Right lung (tissue), 5 donors: ENCODE results near the gene SLC2A14. TPM values are rescaled to one million over a fixed set of nuclear protein-coding genes. Genes with fewer than 3 reads are reported as not detected.
"Not testable (repeated sequence)": the region's sequence is repeated elsewhere in the genome, so short reads cannot be mapped to it uniquely, and the experiment has no call there.

Source experiments
- DNase-seq, 2 donors: peaks; one replicate each; pipeline ENCODE4 v3.0.0-alpha.2; 2013
- polyA plus RNA-seq, 5 donors: library from polyadenylated mRNA; unstranded; fragments of 120-200 nt; gene quantifications; one replicate each; pipeline versions ENCODE4 v1.2.1 to v1.2.3, GENCODE V29; 2013; ENCODE audit warnings: inconsistent platforms in 1 of 5, low replicate concordance in 1 of 5; ENCODE audit not compliant: insufficient read length in 5 of 5, insufficient read depth in 1 of 5

The SLC2A14 gene
- polyA plus RNA-seq, 5 donors = 0.16 to 0.85 (median 0.60) TPM

DNA sequence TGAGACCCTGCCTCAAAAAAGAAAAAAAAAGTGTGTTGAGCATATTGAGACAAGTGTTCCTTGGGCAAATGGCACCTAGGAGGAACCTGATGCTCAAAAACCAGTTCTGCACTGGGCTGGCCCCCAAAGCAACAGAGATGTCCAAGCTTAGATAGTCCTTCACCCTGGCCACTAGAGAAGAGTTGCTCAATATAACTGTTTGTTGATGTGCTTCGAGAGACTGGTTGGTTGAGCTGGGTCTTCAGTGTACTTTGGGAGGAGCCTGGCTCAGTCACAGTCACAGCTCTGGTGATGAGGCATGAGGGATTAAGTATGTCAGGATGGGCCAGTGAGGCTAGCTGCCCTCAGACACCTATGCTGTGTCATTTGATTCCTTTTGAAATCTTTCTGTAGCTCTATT lies 38.0 kb downstream of the SLC2A14 start:
- no peak for DNase-seq

DNA sequence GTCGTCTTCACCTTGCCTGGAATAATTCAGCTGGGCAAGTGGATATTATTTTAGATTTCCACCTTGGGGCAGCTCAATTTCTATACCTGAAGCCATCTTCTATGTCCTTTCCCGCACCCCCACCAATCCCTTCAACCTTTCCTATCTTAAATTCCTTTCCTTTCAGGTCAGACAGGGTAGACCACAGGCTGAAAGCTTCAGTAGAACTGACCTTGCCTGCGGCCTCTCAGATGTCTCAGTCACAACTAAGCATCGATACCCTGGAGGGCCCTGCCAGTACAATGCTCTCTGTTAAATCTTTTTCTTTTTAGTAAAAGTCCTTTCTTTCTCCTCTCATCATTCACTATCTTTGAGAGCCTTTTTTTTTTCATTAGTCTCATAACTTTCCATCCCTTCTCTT lies 38.9 kb downstream of the SLC2A14 start:
- no peak for DNase-seq

DNA sequence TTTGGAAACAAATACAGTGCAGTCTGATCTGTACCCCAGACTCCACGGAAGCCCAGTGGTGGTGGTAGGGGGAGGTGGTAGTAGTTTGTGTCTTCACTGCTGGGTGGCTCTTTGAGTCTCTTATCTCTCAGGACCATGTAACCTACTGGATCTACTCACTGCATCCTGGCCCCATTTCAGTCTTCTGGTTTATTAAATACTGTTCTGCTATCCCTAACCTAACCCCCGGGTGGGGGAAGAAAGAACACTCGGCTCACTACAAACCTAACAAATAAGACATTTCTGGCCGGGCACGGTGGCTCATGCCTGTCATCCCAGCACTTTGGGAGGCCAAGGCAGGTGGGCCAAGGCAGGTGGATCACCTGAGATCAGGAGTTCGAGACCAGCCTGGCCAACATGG lies 39.5 kb downstream of the SLC2A14 start:
- not testable (repeated sequence) for DNase-seq

DNA sequence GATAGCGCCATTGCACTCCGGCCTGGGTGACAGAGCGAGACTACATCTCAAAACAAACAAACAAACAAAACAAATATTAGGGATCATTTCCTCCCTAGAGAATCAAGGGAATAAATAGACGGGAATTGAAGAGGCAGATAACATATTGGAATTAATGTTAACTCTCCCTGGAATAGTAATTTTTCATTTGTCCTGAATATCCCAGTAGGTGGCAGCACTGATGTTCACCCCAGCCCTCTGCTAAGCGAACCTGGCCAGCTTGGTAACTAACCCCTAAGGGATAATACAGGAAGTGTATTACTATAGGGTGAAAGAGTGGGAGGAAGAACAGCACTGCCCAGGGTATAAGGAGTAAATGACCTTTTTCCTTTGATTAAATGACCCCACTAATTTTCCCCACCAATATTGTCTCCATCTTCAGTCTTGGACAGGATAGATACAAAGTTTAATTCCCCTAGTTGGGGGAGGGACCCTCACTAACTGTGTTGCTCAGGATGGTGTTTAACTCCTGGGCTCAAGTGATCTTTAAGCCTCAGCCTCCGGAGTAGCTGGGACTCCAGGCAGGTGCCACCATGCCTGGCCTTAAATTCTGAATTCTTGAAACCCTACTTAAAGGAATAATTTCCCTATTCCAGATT lies 40.5 kb downstream of the SLC2A14 start:
- peak in 1 of 2 donors; percentile 18 for DNase-seq

DNA sequence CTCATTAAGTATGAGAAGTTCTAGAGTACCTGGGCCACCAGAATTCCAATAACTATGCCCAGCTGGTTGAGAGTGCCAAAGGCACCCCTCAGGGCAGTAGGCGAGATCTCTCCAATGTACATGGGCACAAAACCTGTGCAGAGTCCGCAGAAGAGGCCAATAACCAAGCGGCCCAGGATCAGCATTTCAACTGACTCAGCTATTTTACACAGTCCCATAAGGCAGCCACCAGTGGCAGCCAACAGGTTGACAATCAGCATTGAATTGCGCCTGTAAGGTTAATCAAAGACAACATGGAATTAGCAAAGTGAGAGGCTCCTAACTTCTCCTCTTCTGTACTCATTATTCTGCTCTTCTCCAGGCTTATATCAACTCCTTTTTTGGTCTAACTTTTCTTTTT lies 43.0 kb downstream of the SLC2A14 start:
- not testable (repeated sequence) for DNase-seq

DNA sequence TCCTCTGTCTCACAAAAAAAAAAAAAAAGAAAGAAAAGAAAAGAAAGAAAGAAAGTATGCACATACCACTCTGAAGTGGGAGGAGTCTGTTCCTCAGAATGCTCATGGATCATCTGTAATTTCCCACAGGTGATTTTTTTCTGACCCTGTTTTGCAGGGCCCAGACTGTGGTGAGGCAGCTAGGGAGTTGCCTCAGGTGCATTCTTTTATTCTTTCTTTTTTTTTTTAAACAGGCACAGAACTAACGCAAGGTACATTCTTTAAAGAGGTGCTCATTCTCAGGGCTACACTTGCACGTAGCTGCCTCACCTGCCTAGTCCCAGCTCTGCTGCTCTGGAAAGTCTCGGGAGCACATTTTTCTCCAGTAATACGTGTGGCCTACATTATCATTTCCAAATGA lies 47.0 kb downstream of the SLC2A14 start:
- not testable (repeated sequence) for DNase-seq

DNA sequence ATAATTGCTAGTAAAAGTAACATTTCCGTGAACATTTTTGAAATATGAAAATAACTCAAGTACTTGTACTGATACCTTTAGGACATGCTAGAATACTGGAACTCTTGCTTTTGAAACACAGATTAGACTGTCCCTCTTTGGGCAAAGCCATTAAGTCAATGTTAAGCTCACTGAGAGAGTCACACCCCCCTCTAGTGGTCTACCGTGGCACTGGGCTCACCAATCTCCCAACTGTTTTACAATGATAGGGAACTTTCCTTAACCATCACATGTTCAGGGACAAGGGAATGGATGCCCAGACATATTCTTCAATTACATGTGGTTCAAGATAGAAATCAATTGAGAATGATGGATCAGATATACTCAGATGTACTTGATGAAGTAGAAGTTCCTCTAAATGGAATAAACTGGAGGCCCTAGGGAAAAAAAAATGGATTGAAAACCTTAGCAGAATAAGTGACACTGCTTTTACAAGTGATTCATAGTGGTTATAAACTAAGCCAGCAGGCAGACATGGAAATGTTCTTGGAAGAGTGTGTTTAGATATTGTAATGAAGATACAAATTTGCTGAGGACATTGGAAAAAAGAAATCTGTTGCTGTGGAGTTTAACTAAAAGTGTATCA lies 65.7 kb downstream of the SLC2A14 start:
- DNase-seq = peak; percentile 38 to 63

DNA sequence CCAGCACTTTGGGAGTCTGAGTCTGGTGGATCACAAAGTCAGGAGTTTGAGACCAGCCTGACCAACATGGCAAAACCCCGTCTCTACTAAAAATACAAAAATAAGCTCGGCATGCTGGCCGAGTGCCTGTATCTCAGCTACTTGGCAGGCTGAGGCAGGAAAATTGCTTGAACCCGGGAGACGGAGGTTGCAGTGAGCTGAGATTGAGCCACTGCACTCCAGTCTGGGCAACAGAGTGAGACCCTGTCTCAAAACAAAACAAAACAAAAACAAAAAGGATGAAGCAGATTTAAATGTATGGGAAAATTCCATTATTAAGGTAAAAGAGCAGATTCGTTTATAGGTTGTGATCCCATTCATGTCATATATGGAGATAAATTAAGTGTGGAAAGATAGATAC lies 66.4 kb downstream of the SLC2A14 start:
- not testable (repeated sequence) for DNase-seq

DNA sequence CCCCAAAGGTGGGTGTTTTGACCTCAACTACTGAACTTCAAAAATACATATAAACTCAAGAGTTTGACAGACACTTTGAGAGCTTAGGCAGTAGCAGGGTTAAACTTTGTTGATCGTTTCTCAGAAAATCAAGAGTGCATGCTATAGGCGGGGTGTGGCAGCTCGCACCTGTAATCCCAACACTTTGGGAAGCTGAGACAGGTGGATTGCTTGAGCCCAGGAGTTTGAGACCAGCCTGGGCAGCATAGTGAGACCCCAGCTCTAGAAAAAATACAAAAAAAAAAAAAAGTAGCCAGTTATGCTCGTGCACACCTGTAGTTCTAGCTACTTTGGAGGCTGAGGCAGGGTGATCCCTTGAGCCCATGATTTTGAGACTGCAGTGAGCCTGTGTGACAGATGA lies 71.3 kb downstream of the SLC2A14 start:
- no peak for DNase-seq

DNA sequence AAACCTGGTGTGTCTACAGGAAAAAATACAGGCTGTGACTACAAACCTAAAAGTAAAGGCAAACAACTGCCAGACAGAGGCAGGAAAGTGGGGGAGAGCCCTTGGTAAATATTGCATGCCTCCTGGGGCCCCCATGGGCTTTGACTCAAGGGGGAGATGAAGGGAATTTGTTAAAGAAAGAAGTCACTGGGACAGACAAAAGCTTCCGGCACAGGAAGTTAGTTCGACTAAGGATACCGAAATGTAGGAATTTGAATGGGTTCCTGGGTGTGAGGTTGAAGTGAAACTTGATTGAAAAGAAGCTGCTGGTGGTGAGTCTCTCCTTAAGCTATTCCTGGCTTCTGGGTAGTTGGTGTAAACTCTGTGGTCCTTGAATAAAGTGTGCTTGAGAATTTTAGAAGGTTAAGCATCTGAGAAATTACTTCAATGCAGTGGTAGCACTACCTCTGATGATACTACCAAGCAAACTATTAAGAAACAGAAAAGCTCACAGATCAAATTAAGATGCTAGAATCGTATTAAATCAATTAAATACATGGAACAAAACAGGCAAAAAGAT lies 73.9 kb downstream of the SLC2A14 start:
- DNase-seq = not testable (repeated sequence)

DNA sequence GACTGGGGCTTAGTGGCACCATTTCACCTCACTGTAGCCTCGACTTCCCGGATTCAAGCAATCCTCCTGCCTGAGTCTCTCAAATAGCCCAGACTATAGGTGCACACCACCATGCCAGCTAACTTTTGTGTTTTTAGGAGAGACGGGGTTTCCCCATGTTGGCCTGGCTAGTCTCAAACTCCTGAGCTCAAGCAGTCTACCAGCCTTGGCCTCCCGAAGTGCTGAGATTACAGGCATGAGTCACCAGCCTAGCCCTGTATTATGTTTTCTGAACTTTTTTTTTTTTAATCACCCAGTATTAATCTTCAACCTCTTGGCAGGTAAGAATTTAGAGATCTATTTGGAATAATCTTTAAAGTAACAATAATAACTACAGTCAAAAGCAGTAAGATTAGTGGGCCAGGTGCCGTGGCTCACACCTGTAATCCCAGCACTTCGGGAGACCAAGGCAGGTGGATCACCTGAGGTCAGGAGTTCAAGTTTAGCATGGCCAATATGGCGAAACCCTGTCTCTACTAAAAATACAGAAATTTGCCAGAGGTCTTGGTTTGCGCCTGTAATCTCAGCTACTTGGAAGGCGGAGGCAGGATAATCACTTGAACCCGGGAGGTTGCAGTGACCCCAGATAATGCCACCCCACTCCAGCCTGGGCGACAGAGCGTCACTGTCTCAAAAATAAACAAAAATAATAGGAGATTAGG lies 74.9 kb downstream of the SLC2A14 start:
- no peak for DNase-seq

DNA sequence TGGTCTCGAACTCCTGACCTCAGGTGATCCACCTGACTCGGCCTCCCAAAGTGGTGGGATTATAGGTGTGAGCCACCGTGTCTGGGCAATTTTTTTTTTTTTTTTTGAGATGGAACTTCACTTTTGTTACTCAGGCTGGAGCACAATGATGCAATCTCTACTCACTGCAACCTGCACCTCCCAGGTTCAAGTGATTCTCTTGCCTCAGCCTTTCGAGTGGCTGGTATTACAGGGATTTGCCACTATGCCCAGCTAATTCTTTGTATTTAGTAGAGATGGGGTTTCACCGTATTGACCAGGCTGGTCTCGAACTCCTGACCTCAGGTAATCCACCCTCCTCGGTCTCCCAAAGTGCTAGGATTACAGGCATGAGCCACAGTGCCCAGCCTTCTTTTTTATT lies 75.4 kb downstream of the SLC2A14 start:
- DNase-seq = not testable (repeated sequence)

DNA sequence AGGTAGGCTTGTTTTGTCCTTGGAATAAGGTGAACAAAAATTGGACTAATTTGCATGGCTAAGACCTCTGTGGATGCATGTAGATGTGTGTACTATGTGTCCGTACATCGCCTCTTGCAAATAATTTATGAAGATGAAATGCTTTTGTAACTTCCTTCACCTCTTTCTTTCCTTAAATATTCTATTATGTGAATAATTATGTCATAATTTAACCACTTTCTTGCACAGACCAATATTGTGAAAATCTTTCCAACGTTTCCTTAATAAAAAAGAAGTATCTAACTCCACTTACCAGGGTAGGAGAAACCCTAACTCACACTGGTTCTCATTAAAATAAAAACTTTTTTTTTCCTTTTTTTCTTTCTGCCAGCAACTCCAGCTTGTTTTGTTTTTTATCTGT lies 79.5 kb downstream of the SLC2A14 start:
- no peak for DNase-seq

DNA sequence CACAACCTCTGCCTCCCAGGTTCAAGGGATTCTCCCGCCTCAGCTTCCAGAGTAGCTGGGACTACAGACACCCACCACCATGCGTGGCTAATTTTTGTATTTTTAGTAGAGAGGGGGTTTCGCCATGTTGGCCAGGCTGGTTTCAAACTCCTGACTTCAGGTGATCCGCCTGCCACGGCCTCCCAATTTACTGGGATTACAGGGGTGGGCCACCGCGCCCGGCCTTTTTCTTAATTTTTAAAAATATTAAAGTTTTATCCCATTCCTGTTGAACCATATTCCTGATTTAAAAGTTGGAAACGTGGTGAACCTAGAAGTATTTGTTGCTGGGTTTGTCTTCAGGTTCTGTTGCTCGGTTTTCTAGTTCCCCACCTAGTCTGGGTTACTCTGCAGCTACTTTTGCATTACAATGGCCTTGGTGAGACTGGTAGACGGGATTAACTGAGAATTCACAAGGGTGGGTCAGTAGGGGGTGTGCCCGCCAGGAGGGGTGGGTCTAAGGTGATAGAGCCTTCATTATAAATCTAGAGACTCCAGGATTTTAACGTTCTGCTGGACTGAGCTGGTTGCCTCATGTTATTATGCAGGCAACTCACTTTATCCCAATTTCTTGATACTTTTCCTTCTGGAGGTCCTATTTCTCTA lies 83.7 kb downstream of the SLC2A14 start, which contains the start of gene NANOG:
Gene NANOG, plus strand, starts transcription at position 519 of the 645 bp plus-strand sequence. CDS start 213 bp downstream, outside the sequence.
- not testable (repeated sequence) for DNase-seq

DNA sequence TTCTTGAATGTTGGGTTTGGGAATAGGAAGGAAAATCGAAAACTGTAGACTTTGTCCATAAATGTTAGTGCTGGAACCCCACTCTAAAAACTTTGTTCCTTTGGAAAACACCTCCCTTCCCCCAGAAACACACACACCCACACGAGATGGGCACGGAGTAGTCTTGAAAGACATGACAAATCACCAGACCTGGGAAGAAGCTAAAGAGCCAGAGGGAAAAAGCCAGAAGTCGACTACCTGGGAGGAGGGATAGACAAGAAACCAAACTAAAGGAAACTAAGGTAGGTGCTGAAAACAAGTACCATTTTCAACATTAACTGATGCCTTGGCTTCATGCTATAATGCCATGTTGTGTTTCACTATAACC lies 84.4 kb downstream of the SLC2A14 start:
- no peak for DNase-seq

DNA sequence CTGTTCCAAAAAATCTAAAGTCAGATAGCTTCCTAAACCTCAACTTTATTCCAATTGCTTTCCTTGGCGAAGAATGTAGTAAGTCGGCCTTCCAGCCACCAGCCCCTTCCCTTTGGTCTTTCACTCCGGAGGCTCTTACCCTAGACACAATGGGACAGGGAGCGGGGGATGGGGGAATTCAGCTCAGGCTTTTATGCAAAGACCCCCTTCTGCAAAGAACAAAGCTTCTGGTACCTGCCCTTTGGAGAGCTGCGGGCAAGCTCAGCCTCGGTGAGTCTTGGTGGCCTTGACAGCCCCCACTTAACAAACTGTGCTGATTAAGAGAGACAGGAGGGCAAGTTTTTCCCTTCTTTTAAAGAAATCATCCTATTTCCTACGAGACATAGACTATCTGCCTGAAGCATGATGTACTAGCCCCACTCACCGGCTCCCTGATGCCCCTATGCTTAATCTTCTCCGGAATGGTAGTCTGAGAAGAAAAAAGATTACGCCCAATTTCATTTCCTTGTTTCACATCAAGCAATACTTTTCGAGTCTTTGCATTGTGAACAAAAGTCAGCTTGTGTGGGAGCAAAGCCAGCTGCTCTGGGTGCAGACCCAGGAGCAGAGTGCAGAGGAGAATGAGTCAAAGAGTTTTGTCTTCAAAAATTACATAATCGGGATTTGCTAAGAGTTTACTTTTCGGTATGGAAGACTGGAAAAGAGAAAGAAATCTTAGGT lies 85.0 kb downstream of the SLC2A14 start:
- DNase-seq = peak; percentile 8 to 15

DNA sequence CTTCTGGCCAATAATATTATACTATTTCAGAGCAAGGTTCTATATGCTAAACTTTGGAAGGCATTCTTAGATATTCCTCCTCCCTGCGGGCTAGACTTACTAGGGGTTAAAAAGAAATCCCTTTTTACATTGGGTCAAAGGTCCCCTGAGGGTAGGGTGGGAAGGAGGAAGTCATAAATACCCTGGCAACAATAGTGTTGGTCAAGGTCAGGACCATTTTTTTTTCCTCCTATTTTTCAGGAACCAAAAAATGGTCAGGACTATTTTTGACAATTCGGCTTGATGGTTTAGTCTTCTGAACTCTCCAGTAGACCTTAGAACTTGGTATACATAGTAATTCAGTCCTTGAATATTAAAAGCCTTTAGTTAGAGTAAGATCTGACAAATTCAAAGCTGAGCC lies 88.0 kb downstream of the SLC2A14 start:
- no peak for DNase-seq

DNA sequence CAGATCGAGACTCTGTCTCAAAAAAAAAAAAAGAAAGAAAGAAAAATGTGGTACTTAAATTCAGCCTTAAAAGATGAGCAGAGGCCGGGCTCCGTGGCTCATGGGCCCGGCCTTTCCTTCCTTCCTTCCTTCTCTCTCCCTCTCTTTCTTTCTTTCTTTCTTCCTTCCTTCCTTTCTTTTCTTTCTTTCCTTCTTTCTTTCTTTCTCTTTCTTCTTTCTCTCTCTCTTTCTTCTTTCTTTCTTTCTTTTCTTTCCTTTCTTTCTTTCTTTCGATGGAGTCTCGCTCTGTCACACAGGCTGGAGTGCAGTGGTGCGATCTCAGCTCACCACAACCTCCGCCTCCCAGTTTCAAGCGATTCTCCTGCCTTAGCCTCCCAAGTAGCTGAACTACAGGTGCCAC lies 89.3 kb downstream of the SLC2A14 start:
- not testable (repeated sequence) for DNase-seq

DNA sequence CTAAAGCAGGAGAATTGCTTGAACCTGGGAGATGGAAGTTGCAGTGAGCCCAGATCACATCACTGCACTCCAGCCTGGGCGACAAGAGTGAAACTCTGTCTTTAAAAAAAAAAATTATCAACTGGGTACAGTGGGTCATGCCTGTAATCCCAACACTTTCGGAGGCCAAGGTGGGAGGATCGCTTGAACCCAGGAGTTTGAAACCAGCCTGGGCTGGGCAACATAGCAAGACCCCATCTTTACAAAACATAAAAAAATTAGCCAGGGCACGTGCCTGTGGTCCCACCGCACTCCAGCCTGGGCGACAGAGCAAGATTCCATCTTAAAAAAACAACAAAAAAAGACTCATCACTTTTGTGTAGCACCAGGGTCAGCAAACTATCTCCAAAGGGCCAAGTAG lies 90.7 kb downstream of the SLC2A14 start:
- DNase-seq = no peak

DNA sequence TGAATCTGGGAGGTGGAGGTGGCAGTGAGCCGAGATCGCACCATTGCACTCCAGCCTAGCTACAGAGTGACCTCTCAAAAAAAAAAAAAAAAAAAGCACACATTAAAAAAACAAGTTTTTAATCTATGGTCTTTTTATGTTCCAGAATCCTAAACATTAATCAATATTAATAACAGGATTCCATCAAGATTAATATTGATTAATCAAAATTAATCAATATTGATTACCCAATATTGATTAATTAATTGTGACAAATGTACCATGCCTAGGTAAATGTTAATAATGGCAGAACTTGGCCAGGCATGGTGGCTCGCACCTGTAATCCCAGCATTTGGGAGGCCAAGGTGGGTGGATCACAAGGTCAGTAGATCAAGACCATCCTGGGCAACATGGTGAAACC lies 91.4 kb downstream of the SLC2A14 start:
- no peak for DNase-seq

DNA sequence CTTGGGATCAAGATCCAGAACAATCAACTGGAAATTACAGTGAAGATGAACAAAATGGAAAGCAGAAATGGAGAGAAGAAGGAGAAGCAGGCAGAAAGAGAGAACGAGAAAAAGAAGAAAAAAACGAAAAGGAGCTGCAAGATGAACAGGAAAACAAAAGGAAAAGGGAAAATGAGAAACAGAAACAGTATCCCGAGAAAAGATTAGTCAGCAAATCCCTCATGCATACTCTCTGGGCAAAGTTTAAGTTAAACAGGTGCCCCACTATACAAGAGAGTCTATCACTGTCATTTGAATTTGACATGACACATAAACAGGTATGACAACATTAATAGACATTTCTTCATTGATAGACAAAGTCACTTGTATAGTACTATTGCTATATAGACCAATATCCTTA lies 102.7 kb downstream of the SLC2A14 start:
- DNase-seq = no peak
